Fibroblast of peridontal ligament (primary cell): ENCODE data around the gene HAT1.
"Not testable (repeated sequence)": the region's sequence is repeated elsewhere in the genome, so short reads cannot be mapped to it uniquely, and the experiment has no call there.

Source experiments
- DNase-seq: peaks from one replicate; pipeline ENCODE4 v3.0.0-alpha.2; 2010; ENCODE audit errors: extremely low read depth

The HAT1 gene

GRCh38 chr2:171922230-171923022 lies at the start of gene HAT1:
TSS of gene HAT1 (plus strand) at chr2:171922461. CDS start at chr2:171922501, 40 bp downstream.
- DNase-seq = peak; percentile 98

GRCh38 chr2:171874517-171874916 lies 47.7 kb upstream of the HAT1 start:
- no peak for DNase-seq

- no peak for DNase-seq
Measured at GRCh38 chr2:171874963-171875362, 47.3 kb upstream of the HAT1 start.

GRCh38 chr2:171878481-171878993 lies 43.7 kb upstream of the HAT1 start:
- DNase-seq = peak; percentile 89

- DNase-seq = no peak
Measured at GRCh38 chr2:171879865-171880264, 42.4 kb upstream of the HAT1 start.

- no peak for DNase-seq
Measured at GRCh38 chr2:171880774-171881173, 41.5 kb upstream of the HAT1 start.

- DNase-seq = peak; percentile 18
Measured at GRCh38 chr2:171882089-171882769, 40.0 kb upstream of the HAT1 start.

GRCh38 chr2:171883275-171883893 lies 38.9 kb upstream of the HAT1 start:
- DNase-seq = no peak

- no peak for DNase-seq
Measured at GRCh38 chr2:171889333-171889732, 32.9 kb upstream of the HAT1 start.

- no peak for DNase-seq
Measured at GRCh38 chr2:171889808-171890207, 32.5 kb upstream of the HAT1 start.

GRCh38 chr2:171893196-171893823 lies 29.0 kb upstream of the HAT1 start:
- peak; percentile 50 for DNase-seq

GRCh38 chr2:171893824-171894611 lies 28.2 kb upstream of the HAT1 start, which contains the start of gene SLC25A12:
TSS of gene SLC25A12 (minus strand) at chr2:171894244. CDS start at chr2:171894214, 30 bp downstream.
- DNase-seq = peak; percentile 65

GRCh38 chr2:171894612-171894947 lies 27.7 kb upstream of the HAT1 start:
- no peak for DNase-seq

- DNase-seq = peak; percentile 56
Measured at GRCh38 chr2:171895786-171896185, 26.5 kb upstream of the HAT1 start.

GRCh38 chr2:171899623-171900282 lies 22.5 kb upstream of the HAT1 start:
- not testable (repeated sequence) for DNase-seq

- DNase-seq = no peak
Measured at GRCh38 chr2:171902840-171903420, 19.3 kb upstream of the HAT1 start.

GRCh38 chr2:171908235-171908634 lies 14.0 kb upstream of the HAT1 start:
- DNase-seq = no peak

- DNase-seq = no peak
Measured at GRCh38 chr2:171909266-171909665, 13.0 kb upstream of the HAT1 start.

- no peak for DNase-seq
Measured at GRCh38 chr2:171910494-171910893, 11.8 kb upstream of the HAT1 start.

GRCh38 chr2:171913517-171913916 lies 8.7 kb upstream of the HAT1 start:
- DNase-seq = no peak
